ENCODE measurements around the gene NKIRAS2.

Gene NKIRAS2

DNA sequence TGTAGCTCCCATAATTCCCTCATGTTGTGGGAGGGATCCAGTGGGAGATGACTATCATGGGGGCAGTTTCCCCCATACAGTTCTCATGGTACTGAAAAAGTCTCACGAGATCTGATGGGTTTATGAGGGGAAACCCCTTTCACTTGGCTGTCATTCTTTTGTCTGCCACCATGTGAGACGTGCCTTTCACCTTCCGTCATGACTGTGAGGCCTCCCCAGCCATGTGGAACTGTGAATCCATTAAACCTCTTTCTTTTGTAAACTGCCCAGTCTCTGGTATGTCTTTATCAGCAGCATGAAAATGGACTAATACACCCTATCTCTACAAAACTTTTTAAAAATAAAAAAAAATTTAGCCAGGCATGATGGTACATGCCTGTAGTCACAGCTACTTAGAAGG is 36.7 kb downstream of the NKIRAS2 start:
- Histone ChIP-seq H2AFZ (ENCODE audit: insufficient read depth, low read length, poor library complexity) (no peak overlapping the region), H3K14ac (ENCODE audit: low read length) (no peak overlapping the region), H3K23ac (ENCODE audit: low read length) (no peak overlapping the region), H3K9me3 (ENCODE audit: insufficient read depth, low read depth, low read length) (peaks cover 5% of the 10 kb centered on the region), H3K36me3 (ENCODE audit: control insufficient read depth in 1 of 2, insufficient read depth in 2 of 2, low read length in 2 of 2) (no peaks in the 10 kb centered on the region), H3K9ac (ENCODE audit: low read length) (no peak overlapping the region), H3K79me2 (ENCODE audit: control insufficient read depth, insufficient read depth, low read length, poor library complexity) (no peaks in the 10 kb centered on the region), H3K4me2 (ENCODE audit: low read length) (no peak overlapping the region), H4K8ac (ENCODE audit: low read depth, low read length) (no peak overlapping the region), H3K27ac (ENCODE audit: low read depth, low read length) (no peak overlapping the region), H2BK5ac (ENCODE audit: low read depth, low read length, poor library complexity) (no peak overlapping the region), H2BK12ac (ENCODE audit: low read length) (no peak overlapping the region), H2AK5ac (ENCODE audit: low read length) (no peak overlapping the region), H3K4me1 (ENCODE audit: control insufficient read depth in 1 of 2, insufficient read depth in 2 of 2, low read length in 2 of 2) (no peaks in the 10 kb centered on the region), H2BK120ac (ENCODE audit: insufficient read depth, low read length, poor library complexity) (no peak overlapping the region), H3K79me1 (ENCODE audit: low read length) (no peaks in the 10 kb centered on the region), H3K18ac (ENCODE audit: low read length) (no peak overlapping the region), H3K4ac (ENCODE audit: low read depth, low read length) (no peak overlapping the region), H3K27me3 (ENCODE audit: insufficient read depth, low read length) (no peaks in the 10 kb centered on the region), H4K12ac (ENCODE audit: low read depth, low read length) (no peak overlapping the region), H4K91ac (ENCODE audit: low read depth, low read length) (no peak overlapping the region), H3K4me3 (ENCODE audit: low read depth, low read length) (no peak overlapping the region)
- no peak for DNase-seq
- WGBS (ENCODE audit: extremely low coverage, insufficient coverage, insufficient read length), result no CpG with 5 or more reads among the region's 3 CpGs

- Histone ChIP-seq H2AK5ac (ENCODE audit: low read length) (no peak overlapping the region), H3K79me1 (ENCODE audit: low read length) (no peaks in the 10 kb centered on the region), H3K9me3 (ENCODE audit: insufficient read depth, low read depth, low read length) (peaks cover 5% of the 10 kb centered on the region), H3K4me1 (ENCODE audit: control insufficient read depth in 1 of 2, insufficient read depth in 2 of 2, low read length in 2 of 2) (no peaks in the 10 kb centered on the region), H3K4me2 (ENCODE audit: low read length) (no peak overlapping the region), H2AFZ (ENCODE audit: insufficient read depth, low read length, poor library complexity) (no peak overlapping the region), H2BK5ac (ENCODE audit: low read depth, low read length, poor library complexity) (no peak overlapping the region), H3K4me3 (ENCODE audit: low read depth, low read length) (no peak overlapping the region), H4K91ac (ENCODE audit: low read depth, low read length) (no peak overlapping the region), H2BK120ac (ENCODE audit: insufficient read depth, low read length, poor library complexity) (no peak overlapping the region), H3K27me3 (ENCODE audit: insufficient read depth, low read length) (no peaks in the 10 kb centered on the region), H3K79me2 (ENCODE audit: control insufficient read depth, insufficient read depth, low read length, poor library complexity) (no peaks in the 10 kb centered on the region), H3K4ac (ENCODE audit: low read depth, low read length) (no peak overlapping the region), H3K14ac (ENCODE audit: low read length) (no peak overlapping the region), H3K27ac (ENCODE audit: low read depth, low read length) (no peak overlapping the region), H4K8ac (ENCODE audit: low read depth, low read length) (no peak overlapping the region), H3K23ac (ENCODE audit: low read length) (no peak overlapping the region), H3K18ac (ENCODE audit: low read length) (no peak overlapping the region), H4K12ac (ENCODE audit: low read depth, low read length) (no peak overlapping the region), H3K36me3 (ENCODE audit: control insufficient read depth in 1 of 2, insufficient read depth in 2 of 2, low read length in 2 of 2) (no peaks in the 10 kb centered on the region), H3K9ac (ENCODE audit: low read length) (no peak overlapping the region), H2BK12ac (ENCODE audit: low read length) (no peak overlapping the region)
- DNase-seq, result no peak
- WGBS (ENCODE audit: extremely low coverage, insufficient coverage, insufficient read length), result no CpG with 5 or more reads among the region's 7 CpGs
Observed at GRCh38 chr17:42058063-42058462, 38.2 kb downstream of the NKIRAS2 start.

DNA sequence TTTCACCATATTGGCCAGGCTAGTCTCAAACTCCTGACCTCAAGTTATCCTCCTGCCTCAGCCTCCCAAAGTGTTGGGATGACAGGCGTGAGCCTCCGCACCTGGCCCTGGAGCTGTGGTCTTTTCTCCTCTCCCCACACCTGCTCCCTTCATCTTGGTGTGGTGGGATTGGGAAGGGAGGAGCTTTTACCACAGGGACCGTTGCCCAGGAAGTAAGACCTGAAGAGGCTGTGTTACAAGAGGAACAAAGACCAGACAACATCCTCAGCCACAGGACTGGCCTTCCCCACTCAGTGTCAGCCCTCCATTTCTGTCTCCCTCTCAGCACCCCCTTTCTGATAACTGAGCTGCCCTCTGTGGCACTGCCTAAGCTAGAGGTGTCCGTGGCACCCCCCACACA is 39.9 kb downstream of the NKIRAS2 start:
- H3K79me2 ChIP-seq (ENCODE audit: control insufficient read depth, insufficient read depth, low read length, poor library complexity), result no peaks in the 10 kb centered on the region
- H2BK120ac ChIP-seq (ENCODE audit: insufficient read depth, low read length, poor library complexity), result no peak overlapping the region
- no peak overlapping the region for H3K9ac ChIP-seq (ENCODE audit: low read length)
- no peak overlapping the region for H3K4ac ChIP-seq (ENCODE audit: low read depth, low read length)
- peaks cover 5% of the 10 kb centered on the region for H3K9me3 ChIP-seq (ENCODE audit: insufficient read depth, low read depth, low read length)
- H2AFZ ChIP-seq (ENCODE audit: insufficient read depth, low read length, poor library complexity), result no peak overlapping the region
- H3K18ac ChIP-seq (ENCODE audit: low read length), result no peak overlapping the region
- no peak overlapping the region for H3K27ac ChIP-seq (ENCODE audit: low read depth, low read length)
- H4K91ac ChIP-seq (ENCODE audit: low read depth, low read length), result no peak overlapping the region
- no peak overlapping the region for H2BK12ac ChIP-seq (ENCODE audit: low read length)
- no peak overlapping the region for H4K12ac ChIP-seq (ENCODE audit: low read depth, low read length)
- H3K23ac ChIP-seq (ENCODE audit: low read length), result no peak overlapping the region
- H3K4me2 ChIP-seq (ENCODE audit: low read length), result no peak overlapping the region
- no peaks in the 10 kb centered on the region for H3K79me1 ChIP-seq (ENCODE audit: low read length)
- H3K4me3 ChIP-seq (ENCODE audit: low read depth, low read length), result no peak overlapping the region
- no peak overlapping the region for H2AK5ac ChIP-seq (ENCODE audit: low read length)
- H3K27me3 ChIP-seq (ENCODE audit: insufficient read depth, low read length), result no peaks in the 10 kb centered on the region
- no peak overlapping the region for H2BK5ac ChIP-seq (ENCODE audit: low read depth, low read length, poor library complexity)
- H4K8ac ChIP-seq (ENCODE audit: low read depth, low read length), result no peak overlapping the region
- H3K4me1 ChIP-seq (ENCODE audit: control insufficient read depth in 1 of 2, insufficient read depth in 2 of 2, low read length in 2 of 2), result no peaks in the 10 kb centered on the region
- H3K36me3 ChIP-seq (ENCODE audit: control insufficient read depth in 1 of 2, insufficient read depth in 2 of 2, low read length in 2 of 2), result no peaks in the 10 kb centered on the region
- no CpG with 5 or more reads among the region's 4 CpGs for WGBS (ENCODE audit: extremely low coverage, insufficient coverage, insufficient read length)
- DNase-seq, result no peak
- no peak overlapping the region for H3K14ac ChIP-seq (ENCODE audit: low read length)

GRCh38 chr17:42060231-42060630 is 40.3 kb downstream of the NKIRAS2 start:
- Histone ChIP-seq H3K79me2 (ENCODE audit: control insufficient read depth, insufficient read depth, low read length, poor library complexity) (no peaks in the 10 kb centered on the region), H3K79me1 (ENCODE audit: low read length) (no peaks in the 10 kb centered on the region), H3K9ac (ENCODE audit: low read length) (no peak overlapping the region), H2BK12ac (ENCODE audit: low read length) (no peak overlapping the region), H3K4me2 (ENCODE audit: low read length) (no peak overlapping the region), H3K9me3 (ENCODE audit: insufficient read depth, low read depth, low read length) (peaks cover 5% of the 10 kb centered on the region), H3K27me3 (ENCODE audit: insufficient read depth, low read length) (no peaks in the 10 kb centered on the region), H3K18ac (ENCODE audit: low read length) (no peak overlapping the region), H4K12ac (ENCODE audit: low read depth, low read length) (no peak overlapping the region), H2AK5ac (ENCODE audit: low read length) (no peak overlapping the region), H3K4me3 (ENCODE audit: low read depth, low read length) (no peak overlapping the region), H2AFZ (ENCODE audit: insufficient read depth, low read length, poor library complexity) (no peak overlapping the region), H3K14ac (ENCODE audit: low read length) (no peak overlapping the region), H4K8ac (ENCODE audit: low read depth, low read length) (no peak overlapping the region), H3K27ac (ENCODE audit: low read depth, low read length) (no peak overlapping the region), H3K4ac (ENCODE audit: low read depth, low read length) (no peak overlapping the region), H4K91ac (ENCODE audit: low read depth, low read length) (no peak overlapping the region), H3K4me1 (ENCODE audit: control insufficient read depth in 1 of 2, insufficient read depth in 2 of 2, low read length in 2 of 2) (no peaks in the 10 kb centered on the region), H2BK120ac (ENCODE audit: insufficient read depth, low read length, poor library complexity) (no peak overlapping the region), H3K36me3 (ENCODE audit: control insufficient read depth in 1 of 2, insufficient read depth in 2 of 2, low read length in 2 of 2) (no peaks in the 10 kb centered on the region), H3K23ac (ENCODE audit: low read length) (no peak overlapping the region), H2BK5ac (ENCODE audit: low read depth, low read length, poor library complexity) (no peak overlapping the region)
- WGBS (ENCODE audit: extremely low coverage, insufficient coverage, insufficient read length), result no CpG with 5 or more reads among the region's 4 CpGs
- no peak for DNase-seq
